ENCODE data around the gene MAGI2.

DNA sequence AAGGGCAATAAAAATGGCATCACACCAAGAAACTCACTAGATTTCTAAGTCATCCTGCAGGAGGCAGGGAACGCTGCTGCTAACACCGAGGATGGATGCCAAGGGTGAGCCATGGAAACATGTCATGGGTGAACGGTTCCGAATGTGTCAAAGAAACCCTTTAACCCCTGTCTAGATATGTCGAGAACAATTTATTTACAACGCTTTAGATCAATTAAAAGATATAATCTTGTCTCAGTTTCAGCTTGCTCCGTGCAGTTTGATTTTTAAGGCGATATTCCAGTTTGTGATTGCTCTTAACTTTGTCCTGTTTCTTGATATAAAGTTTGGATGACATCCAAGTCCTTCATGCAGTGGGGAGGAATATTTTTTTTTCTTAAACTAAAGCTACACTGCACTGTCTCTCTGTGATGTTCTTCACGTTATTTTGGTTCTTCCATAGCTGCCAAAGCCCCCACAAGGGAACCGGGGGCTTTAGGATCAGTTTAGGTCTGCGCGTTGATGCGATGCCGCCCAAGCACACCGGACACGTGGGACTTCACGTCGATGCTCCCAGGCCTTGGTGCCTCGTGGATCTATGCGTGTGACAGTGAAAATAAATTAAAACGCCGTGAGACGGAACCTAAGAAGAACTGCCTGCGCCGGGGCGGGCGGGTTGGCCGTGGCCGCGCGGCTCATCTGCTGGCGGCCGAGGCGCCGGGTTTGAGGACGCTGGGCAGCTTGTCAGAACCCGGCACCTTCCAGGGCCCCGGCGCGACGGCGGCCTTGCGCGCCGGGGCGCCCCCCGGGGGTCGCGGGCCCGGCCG is 1434.6 kb downstream of the MAGI2 start:
- TF ChIP-seq, protein P1, sequence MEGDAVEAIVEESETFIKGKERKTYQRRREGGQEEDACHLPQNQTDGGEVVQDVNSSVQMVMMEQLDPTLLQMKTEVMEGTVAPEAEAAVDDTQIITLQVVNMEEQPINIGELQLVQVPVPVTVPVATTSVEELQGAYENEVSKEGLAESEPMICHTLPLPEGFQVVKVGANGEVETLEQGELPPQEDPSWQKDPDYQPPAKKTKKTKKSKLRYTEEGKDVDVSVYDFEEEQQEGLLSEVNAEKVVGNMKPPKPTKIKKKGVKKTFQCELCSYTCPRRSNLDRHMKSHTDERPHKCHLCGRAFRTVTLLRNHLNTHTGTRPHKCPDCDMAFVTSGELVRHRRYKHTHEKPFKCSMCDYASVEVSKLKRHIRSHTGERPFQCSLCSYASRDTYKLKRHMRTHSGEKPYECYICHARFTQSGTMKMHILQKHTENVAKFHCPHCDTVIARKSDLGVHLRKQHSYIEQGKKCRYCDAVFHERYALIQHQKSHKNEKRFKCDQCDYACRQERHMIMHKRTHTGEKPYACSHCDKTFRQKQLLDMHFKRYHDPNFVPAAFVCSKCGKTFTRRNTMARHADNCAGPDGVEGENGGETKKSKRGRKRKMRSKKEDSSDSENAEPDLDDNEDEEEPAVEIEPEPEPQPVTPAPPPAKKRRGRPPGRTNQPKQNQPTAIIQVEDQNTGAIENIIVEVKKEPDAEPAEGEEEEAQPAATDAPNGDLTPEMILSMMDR (IDR thresholded peaks at IDR 0.05), result peak in 1 of 6 experiments; percentile 16
- TF ChIP-seq POLR2A (IDR thresholded peaks at IDR 0.05), result no peak

Data from esophagus squamous epithelium (tissue), 4 donors.